Head of caudate nucleus (tissue), 42 donors: ENCODE measurements around the gene AMPD3.
"Not testable (repeated sequence)": the region's sequence is repeated elsewhere in the genome, so short reads cannot be mapped to it uniquely, and the experiment has no call there.

Source experiments
- DNase-seq, 42 donors: peaks; one replicate each; pipeline versions ENCODE4 v3.0.0 to v3.0.0-alpha.2; 2020 to 2021; ENCODE audit warnings: mixed read lengths in 7 of 42
- intact Hi-C: fragments of 100-400 bp; cut with DNase I; formaldehyde crosslinking; loops from one replicate; pipeline ENCODE4 v1.15.0; 2022

The AMPD3 gene

DNA sequence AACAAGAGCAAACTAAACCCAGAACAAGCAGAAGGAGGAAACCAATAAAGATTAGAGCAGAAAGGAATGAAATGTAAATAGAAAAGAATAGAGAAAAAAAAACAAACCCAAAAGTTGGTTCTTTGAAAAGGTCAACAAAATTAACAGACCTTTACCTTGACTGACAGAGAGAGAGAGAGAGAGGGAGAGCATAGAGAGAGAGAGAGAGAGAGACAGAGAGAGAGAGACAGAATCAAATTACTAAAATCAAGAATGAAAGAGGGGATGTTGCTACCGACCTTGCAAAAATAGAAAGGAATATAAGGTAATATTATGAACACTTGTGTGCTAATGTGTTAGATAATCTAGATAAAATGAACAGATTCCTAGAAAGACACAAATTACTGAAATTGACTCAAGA, 22.6 kb upstream of the AMPD3 start:
- no peak for DNase-seq
- intact Hi-C loops = no loop called here

GRCh38 chr11:10432971-10433370, 22.1 kb upstream of the AMPD3 start:
- intact Hi-C loops = no loop called here
- no peak for DNase-seq

- intact Hi-C loops = no loop called here
- no peak for DNase-seq
Observed at GRCh38 chr11:10436224-10436623, 18.8 kb upstream of the AMPD3 start.

DNA sequence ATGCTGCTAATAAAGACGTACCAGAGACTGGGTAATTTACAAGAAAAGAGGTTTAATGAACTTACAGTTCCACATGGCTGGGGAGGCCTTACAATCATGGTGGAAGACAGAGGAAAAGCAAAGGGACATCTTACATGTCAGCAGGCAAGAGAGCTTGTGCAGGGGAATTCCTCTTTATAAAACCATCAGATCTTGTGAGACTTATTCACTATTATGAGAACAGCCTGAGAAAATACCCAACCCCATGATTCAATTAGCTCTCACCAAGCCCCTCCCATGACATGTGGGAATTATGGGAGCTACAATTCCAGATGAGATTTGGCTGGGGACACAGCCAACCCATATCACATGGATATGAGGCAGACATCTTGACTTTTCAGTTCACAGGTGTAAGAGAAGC, 18.4 kb upstream of the AMPD3 start:
- intact Hi-C loops, DNase-seq: not testable (repeated sequence)

DNA sequence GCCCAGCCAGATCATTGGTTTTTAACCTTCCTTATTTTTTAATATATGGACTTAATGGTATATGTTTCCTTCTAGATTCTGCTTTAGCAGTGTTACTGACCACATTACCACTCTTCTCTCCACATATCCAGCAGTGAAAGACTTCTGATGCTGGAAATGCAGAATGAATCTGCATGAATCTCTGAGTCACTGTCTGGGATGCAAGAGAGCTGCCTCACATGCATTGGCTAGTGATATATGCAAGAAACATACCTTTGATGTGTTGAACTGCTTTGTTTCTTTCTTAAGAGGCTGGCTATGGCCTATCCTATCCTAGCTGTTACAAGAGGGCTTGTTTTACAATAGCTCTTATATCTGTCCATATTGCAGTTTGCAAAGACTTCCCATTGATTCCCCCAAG, 16.6 kb upstream of the AMPD3 start:
- intact Hi-C loops = no loop called here
- no peak for DNase-seq

DNA sequence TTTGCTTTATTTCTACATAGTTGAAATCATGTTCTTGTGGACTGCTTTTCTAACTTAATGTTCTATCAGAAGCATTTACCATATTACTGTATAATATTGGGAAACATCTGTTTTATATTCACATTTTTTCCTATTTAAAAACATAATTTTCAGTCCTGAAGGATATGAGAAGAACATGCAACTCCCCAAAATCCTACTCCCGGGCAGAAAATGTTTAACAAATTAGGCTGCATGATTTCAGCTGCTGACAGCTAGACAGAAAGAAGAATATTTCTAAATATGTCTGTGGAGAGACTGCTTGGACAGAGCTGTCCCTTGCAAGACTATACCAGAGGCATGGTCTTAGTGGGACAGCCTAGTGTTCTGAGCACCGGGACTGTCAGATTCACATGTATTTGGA, 15.7 kb upstream of the AMPD3 start:
- intact Hi-C loops = no loop called here
- no peak for DNase-seq

DNA sequence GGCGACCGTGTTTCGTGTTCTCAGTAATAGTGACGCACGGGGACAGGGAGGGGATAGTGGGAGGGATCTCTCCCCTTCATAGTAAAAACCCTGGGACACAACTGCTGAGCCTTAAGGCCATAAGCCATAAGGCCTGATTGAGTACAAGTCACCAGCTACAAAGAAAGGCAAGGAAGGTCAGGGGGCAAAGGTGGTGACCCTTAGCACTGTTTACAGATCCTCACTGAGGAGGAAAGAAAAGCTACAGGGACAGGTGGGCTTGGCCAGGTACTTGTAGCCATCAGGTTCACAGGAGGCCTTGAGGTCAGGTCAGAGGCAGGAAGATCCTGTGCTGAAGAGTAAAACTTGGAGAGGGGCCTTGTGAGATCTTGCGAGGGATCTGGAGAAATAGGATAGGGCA, 15.1 kb upstream of the AMPD3 start:
- intact Hi-C loops = no loop called here
- no peak for DNase-seq

DNA sequence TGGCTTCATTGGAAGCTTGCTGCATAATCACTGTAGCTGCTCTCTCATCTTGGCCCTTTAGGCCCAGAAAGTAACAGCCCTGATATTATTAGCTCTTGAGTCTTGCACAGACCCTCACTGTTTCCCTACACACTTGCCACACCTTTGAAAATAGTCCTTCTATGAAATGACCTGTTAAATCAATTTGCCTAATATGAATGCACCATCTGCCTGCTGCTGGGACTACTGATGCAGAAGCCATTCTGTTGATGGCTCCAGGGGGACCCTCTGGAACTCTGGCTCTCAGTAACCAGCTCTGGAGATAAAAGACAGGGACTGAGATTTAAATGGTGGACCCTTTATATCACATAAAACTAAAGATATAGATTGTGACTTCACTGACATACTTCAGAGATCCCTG, 14.7 kb upstream of the AMPD3 start:
- intact Hi-C loops = no loop called here
- no peak for DNase-seq

- intact Hi-C loops = no loop called here
- no peak for DNase-seq
Observed at GRCh38 chr11:10441091-10441490, 14.0 kb upstream of the AMPD3 start.

DNA sequence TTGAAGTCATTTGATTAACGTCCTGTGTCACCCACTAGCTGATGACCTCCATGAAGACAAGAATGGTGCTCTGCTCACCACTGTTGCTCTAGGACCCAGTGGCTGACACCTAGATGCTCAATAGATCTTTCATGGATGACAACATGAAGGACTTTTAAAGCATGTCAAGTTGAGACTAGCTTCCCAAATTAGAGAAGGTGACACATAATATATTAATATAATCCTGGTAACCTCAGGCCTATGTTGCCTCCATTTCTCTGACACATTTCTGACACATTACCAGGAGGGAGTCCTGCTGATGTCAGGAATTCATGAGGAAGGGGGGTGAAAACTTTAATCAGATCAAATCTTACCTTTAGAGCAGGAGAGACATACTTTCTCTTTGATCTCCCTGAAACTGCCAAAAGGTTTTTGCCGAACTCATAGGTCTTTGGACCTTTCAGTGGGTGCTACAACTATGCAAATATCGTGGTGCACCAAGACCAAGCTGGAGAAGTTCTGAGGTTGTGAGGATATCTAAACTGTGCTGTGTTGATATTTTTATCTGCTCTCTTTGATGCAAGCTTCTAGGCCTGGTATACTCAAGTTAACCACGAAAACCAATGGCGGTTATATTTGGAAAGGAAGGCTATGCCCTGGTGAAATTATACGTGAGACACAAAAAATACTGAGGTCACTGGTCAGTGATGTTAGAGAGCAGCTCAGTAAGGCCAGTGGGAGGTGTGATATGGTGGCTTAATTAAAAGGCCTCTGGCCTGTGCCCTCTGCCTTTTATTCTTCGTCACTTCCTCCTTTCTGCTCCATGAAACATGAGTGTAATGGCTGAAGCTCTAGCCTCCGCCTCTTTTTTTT, 13.2 kb upstream of the AMPD3 start:
- intact Hi-C loops = no loop called here
- DNase-seq = no peak

DNA sequence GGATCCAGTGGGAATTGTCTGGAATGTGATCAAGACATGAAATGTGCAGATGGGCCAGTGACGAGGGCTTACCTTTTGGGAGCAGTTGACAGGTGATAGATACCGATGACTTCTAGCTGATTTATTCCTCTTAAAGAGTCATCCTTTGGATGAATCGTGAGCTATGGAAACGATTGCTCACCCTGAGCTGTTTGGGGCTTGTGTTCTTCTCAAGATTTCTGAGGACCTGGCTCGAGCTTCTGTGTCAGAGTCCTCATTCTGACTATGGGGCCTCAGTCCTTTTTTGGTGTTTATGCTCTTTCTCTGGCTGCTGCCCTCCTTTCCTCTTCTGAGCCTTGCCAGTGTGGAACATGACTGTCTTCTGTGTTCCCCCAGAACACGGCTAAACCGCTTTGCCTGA, 11.9 kb upstream of the AMPD3 start:
- intact Hi-C loops = no loop called here
- DNase-seq = no peak

DNA sequence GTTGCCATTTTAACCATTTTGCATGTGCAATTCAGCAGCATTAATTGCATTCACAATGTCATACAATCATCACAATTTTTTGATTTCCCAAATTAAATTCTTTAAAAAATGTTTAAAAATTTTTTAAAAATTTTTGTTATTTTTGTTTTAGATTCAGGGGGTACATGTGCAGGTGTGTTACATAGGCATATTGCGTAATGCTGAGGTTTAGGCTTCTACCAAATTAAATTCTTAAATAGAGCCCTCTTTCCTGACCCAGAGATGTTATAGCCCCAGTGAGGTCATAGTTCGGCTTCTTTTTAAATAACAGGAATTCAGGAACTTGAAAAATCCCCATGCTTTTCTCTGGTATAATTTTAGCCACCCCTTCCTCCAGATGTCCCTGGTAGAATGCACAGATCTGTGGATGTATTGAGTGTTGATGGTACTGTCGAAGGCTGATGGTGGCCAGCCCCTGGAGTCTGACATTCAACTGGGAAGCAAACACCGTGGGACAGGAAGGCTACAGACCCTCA, 11.3 kb upstream of the AMPD3 start:
- DNase-seq = no peak
- intact Hi-C loops = no loop called here

DNA sequence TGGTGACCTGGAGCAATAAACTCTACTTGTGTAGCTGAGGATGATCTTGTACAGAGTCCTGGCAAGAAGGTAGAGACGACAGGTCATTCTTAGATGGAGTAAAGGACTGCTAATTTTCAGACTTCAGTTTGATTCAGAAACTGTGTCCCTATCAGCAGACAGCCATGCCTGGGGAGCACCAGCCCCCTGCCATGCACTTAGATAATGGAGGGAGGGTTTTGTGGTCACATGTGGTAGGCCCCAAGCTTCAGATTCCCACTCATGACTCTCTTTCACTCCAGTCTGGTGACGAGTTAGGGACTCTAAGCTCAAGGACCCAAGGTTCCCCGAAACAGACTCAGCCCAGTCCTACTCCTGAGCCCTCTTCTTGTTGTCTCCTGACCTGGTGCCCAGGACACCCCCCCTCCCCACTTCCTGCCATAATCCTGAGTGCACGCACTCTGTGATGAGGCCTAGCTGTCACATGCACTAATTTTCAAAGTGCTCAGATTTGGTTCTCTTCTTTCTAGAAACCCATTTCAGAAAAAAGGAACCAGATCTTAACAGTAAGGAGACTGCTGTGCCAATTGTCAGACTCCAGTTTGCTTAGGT, 10.2 kb upstream of the AMPD3 start:
- no peak for DNase-seq
- intact Hi-C loops = no loop called here

DNA sequence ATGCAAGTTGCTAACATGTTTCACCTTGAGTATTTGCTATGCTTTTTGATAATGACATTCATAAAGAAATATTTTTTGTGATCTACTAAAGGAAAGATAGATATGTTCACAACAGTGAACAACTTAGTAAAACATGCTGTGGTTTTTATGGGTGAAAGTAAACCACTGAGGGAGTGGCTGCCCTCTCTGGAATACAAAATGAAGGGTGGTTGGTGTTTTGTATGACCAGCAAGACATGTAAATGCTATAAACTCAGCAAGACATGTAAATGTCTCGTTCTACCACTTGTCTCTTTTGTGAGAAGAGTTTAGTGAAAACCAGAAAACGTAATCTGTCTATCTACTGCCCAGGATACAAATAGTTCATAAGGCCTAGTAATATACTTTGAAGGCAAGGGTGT, 7.6 kb upstream of the AMPD3 start:
- no peak for DNase-seq
- intact Hi-C loops = no loop called here

DNA sequence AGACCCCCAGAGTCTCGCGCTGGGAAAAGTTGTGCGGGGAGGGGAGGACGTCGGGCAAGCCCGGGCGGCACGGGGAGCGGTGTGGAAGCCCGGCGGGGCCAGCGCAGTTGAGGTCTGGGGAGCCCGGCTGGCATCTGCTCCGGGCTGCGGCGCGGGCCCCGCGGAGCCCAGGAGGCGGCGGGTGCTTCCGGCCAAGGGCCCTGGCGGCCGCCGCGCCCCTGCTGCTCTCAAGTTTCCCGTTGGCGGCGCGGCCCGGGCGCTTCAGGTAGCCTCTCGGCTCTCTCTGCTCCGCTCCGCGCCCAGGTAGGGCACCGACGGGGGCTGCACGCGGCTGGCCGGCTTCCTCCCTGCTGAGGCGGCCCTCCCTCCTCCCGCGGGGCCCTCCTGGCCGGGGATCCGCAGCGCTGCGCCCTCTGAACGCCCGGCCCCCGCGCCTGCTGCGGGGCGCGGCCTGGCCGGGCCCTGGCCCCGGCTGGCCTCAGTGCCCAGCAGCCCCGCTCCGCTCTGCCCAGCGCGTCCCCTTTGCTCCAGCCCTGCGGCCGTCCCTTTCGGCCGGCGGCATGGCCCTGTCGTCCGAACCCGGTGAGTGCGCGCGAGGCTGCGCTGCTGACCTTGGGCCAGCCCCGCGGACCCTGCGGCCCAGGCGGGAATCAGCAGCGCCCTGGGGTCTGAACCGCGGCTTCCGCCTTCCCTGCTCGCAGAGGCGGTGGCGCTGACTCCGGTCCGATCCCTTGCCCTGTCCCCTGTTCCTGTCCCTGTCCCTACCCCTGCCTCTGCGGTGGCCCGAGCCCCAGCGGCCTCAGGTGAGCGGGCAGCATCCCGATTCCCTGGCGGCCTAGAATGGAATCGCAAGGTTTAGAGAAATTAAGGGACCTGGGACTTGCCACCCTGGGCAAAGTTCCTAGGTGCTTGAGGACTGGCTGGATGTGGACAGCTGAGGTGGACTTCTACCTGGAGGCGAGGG, 4.3 kb upstream of the AMPD3 start:
- DNase-seq = peak in 34 of 42 donors; percentile 23 to 73 (median 44)
- intact Hi-C loops = loop anchor here (10.0 kb wide), 1 partner anchor 74 kb away; no protein-coding TSS in a partner anchor

- intact Hi-C loops = loop anchor here (10.0 kb wide), 1 partner anchor 73 kb away; no protein-coding TSS in a partner anchor
- DNase-seq = peak in 18 of 42 donors; percentile 1 to 62 (median 36)
Observed at GRCh38 chr11:10451426-10452116, 3.5 kb upstream of the AMPD3 start.

DNA sequence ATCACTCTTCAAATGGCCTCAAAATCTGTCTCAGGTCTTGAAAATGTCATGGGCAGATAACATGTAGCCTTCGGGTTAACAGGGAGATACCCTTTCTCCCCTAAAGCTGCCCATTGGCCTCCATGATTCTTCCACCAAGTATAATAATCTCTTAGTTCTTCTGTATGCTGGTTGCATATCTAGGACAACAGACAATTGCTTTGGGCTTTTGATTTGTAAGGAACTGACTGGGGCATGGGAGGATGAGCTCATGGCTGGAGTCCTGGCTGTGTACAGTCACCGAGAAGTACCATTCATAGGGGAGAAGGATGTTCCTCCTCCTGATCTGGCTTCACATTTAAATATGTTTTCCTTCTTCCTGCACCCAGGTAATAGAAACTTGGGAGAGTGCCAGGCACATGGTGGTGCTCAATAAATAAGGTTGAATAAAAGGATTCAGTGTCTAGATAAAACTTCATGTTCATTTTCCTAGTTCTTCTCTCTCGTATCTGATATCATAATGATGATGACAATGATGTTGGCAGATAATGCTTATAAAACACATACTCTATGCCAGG, 2.8 kb upstream of the AMPD3 start:
- peak in 25 of 42 donors; percentile 24 to 81 (median 58) for DNase-seq
- intact Hi-C loops = loop anchor here (10.0 kb wide), 1 partner anchor 73 kb away; no protein-coding TSS in a partner anchor

GRCh38 chr11:10453261-10453660, 1.8 kb upstream of the AMPD3 start:
- no peak for DNase-seq
- intact Hi-C loops = loop anchor here (10.0 kb wide), 1 partner anchor 72 kb away; no protein-coding TSS in a partner anchor
